Measurements from ENCODE around the gene NDUFA3.
"Not testable (repeated sequence)": the region's sequence is repeated elsewhere in the genome, so short reads cannot be mapped to it uniquely, and the experiment has no call there.

Gene NDUFA3

GRCh38 chr19:54102421-54103169 lies at the start of gene NDUFA3:
NDUFA3 (plus strand) TSS chr19:54102855; CDS start chr19:54102879, 24 bp downstream.
- DNase-seq = peak; percentile 100

GRCh38 chr19:54062643-54063042 lies 40.0 kb upstream of the NDUFA3 start:
- peak; percentile 54 for DNase-seq

- DNase-seq = no peak
Observed at GRCh38 chr19:54063350-54064116, 39.1 kb upstream of the NDUFA3 start, which contains the start of gene VSTM1. VSTM1 (minus strand) TSS chr19:54063897; CDS start chr19:54063777, 120 bp downstream.

GRCh38 chr19:54069470-54069869 lies 33.2 kb upstream of the NDUFA3 start:
- DNase-seq = no peak

- DNase-seq = no peak
Observed at GRCh38 chr19:54073829-54074228, 28.8 kb upstream of the NDUFA3 start.

GRCh38 chr19:54074851-54075250 lies 27.8 kb upstream of the NDUFA3 start:
- DNase-seq = no peak

- DNase-seq = no peak
Observed at GRCh38 chr19:54077334-54077733, 25.3 kb upstream of the NDUFA3 start.

- no peak for DNase-seq
Observed at GRCh38 chr19:54081032-54081431, 21.6 kb upstream of the NDUFA3 start, which contains the start of gene TARM1. TARM1 (minus strand) TSS chr19:54081365; CDS start chr19:54081340, 25 bp downstream.

GRCh38 chr19:54084410-54084809 lies 18.2 kb upstream of the NDUFA3 start:
- DNase-seq = no peak

- no peak for DNase-seq
Observed at GRCh38 chr19:54094426-54095000, 8.1 kb upstream of the NDUFA3 start.

- no peak for DNase-seq
Observed at GRCh38 chr19:54095136-54095858, 7.4 kb upstream of the NDUFA3 start.

- peak; percentile 47 for DNase-seq
Observed at GRCh38 chr19:54095859-54096616, 6.6 kb upstream of the NDUFA3 start.

GRCh38 chr19:54096617-54097106 lies 6.0 kb upstream of the NDUFA3 start:
- DNase-seq = no peak

- no peak for DNase-seq
Observed at GRCh38 chr19:54099190-54099902, 3.3 kb upstream of the NDUFA3 start.

GRCh38 chr19:54099903-54100255 lies 2.8 kb upstream of the NDUFA3 start:
- DNase-seq = not testable (repeated sequence)

- peak; percentile 73 for DNase-seq
Observed at GRCh38 chr19:54100561-54100960, 2.1 kb upstream of the NDUFA3 start, which contains the start of gene OSCAR. OSCAR (minus strand) TSS chr19:54100803; CDS start chr19:54100792, 11 bp downstream.

GRCh38 chr19:54104998-54105715 lies 2.5 kb downstream of the NDUFA3 start:
- DNase-seq = no peak

GRCh38 chr19:54105796-54106195 lies 3.1 kb downstream of the NDUFA3 start:
- no peak for DNase-seq

GRCh38 chr19:54106716-54107115 lies 4.1 kb downstream of the NDUFA3 start:
- DNase-seq = no peak

GRCh38 chr19:54107876-54108490 lies 5.3 kb downstream of the NDUFA3 start:
- no peak for DNase-seq

Data from CD4-positive, alpha-beta T cell treated with Interleukin-15 for 1 hour (primary cell).